HepG2 (cell line): ENCODE measurements around the gene NACC2. TPM values are rescaled to one million over a fixed set of nuclear protein-coding genes. Genes with fewer than 3 reads are reported as not detected.

ENCODE experiments used
- ATF4 ChIP-seq, 2 experiments: fragments of 450-650 bp in 1 of 2; sonication (generic) in 1 of 2; formaldehyde crosslinking; IDR thresholded peaks; 2 replicates each; pipeline versions ENCODE4 v1.5.0 to v1.8.0; 2020 to 2022; ENCODE audit warnings: mild to moderate bottlenecking in 1 of 2, missing genetic modification reagents in 1 of 2
- CREBL2 ChIP-seq: sonication (generic); formaldehyde crosslinking; IDR thresholded peaks from 2 replicates; pipeline ENCODE4 v1.8.1; 2023; ENCODE audit warnings: missing genetic modification reagents, mild to moderate bottlenecking, borderline replicate concordance
- HES4 ChIP-seq: sonication (generic); formaldehyde crosslinking; IDR thresholded peaks from 2 replicates; pipeline ENCODE4 v1.9.0; 2021; ENCODE audit warnings: mild to moderate bottlenecking, missing genetic modification reagents, borderline replicate concordance
- HMG20B ChIP-seq: conservative IDR thresholded peaks from 2 replicates; pipeline ENCODE4 v1.6.1; 2016; ENCODE audit warnings: missing genetic modification reagents, missing compliant biosample characterization
- KAT2B ChIP-seq: fragments of 150-350 bp; IDR thresholded peaks from 2 replicates; pipeline ENCODE4 v1.6.1; 2014; ENCODE audit warnings: low read depth, low read length, borderline replicate concordance
- KLF11 ChIP-seq: IDR thresholded peaks from 2 replicates; pipeline ENCODE4 v1.6.1; 2016; ENCODE audit warnings: missing compliant biosample characterization
- MYNN ChIP-seq: sonication (generic); formaldehyde crosslinking; IDR thresholded peaks from 2 replicates; pipeline ENCODE4 v1.4.0; 2020; ENCODE audit warnings: mild to moderate bottlenecking, low read depth, missing genetic modification reagents
- PBX3 ChIP-seq: sonication (generic); formaldehyde crosslinking; IDR thresholded peaks from 2 replicates; pipeline ENCODE4 v1.8.1; 2023; ENCODE audit warnings: missing genetic modification reagents, inconsistent platforms, borderline replicate concordance
- RNF219 ChIP-seq: sonication (generic); formaldehyde crosslinking; IDR thresholded peaks from 2 replicates; pipeline ENCODE4 v1.5.0; 2020; ENCODE audit warnings: mild to moderate bottlenecking, missing genetic modification reagents
- SOX6 ChIP-seq, 2 experiments: fragments of 450-650 bp in 1 of 2; sonication (generic) in 1 of 2; formaldehyde crosslinking in 1 of 2; IDR thresholded peaks; 2 replicates each; pipeline versions ENCODE4 v1.4.0 to v1.6.1; 2017 to 2020; ENCODE audit warnings: antibody characterized with exemption in 1 of 2, mild to moderate bottlenecking in 1 of 2, missing genetic modification reagents in 1 of 2
- THAP11 ChIP-seq: IDR thresholded peaks from 2 replicates; pipeline ENCODE4 v1.6.1; 2016; ENCODE audit warnings: missing biosample characterization, missing genetic modification reagents
- ZBTB26 ChIP-seq: IDR thresholded peaks from 2 replicates; pipeline ENCODE4 v1.6.1; 2016; ENCODE audit warnings: missing compliant biosample characterization, missing genetic modification reagents, borderline replicate concordance
- ZNF18 ChIP-seq: sonication (generic); formaldehyde crosslinking; IDR thresholded peaks from 2 replicates; pipeline ENCODE4 v1.8.0; 2022; ENCODE audit warnings: mild to moderate bottlenecking, missing genetic modification reagents; ENCODE audit not compliant: insufficient replicate concordance
- ZNF230 ChIP-seq: sonication (generic); formaldehyde crosslinking; IDR thresholded peaks from 2 replicates; pipeline ENCODE4 v1.4.0; 2020; ENCODE audit warnings: mild to moderate bottlenecking, missing genetic modification reagents
- ZNF232 ChIP-seq: sonication (generic); formaldehyde crosslinking; IDR thresholded peaks from 2 replicates; pipeline ENCODE4 v1.4.0; 2020; ENCODE audit warnings: missing genetic modification reagents, borderline replicate concordance
- ZNF275 ChIP-seq: sonication (generic); formaldehyde crosslinking; IDR thresholded peaks from 2 replicates; pipeline ENCODE4 v1.8.0; 2022; ENCODE audit warnings: missing genetic modification reagents, mild to moderate bottlenecking, inconsistent platforms, borderline replicate concordance
- ZNF768 ChIP-seq: sonication (generic); formaldehyde crosslinking; IDR thresholded peaks from 2 replicates; pipeline ENCODE4 v1.4.0; 2020; ENCODE audit warnings: missing genetic modification reagents
- ZSCAN12 ChIP-seq: sonication (generic); formaldehyde crosslinking; IDR thresholded peaks from 2 replicates; pipeline ENCODE4 v1.9.0; 2021; ENCODE audit warnings: mild to moderate bottlenecking, missing genetic modification reagents
- polyA plus RNA-seq, 8 experiments: library from polyadenylated mRNA; depleted of rRNA in 3 of 8; stranded (reverse) in 7 of 8; unstranded in 1 of 8; fragments of >200 nt; fragmentation: Illumina TruSeq in 4 of 8; extraction: Trizol in 4 of 8; gene quantifications; 2 replicates each; pipeline versions ENCODE4 v1.2.1 to v1.2.3, GENCODE V29; 2011 to 2016; ENCODE audit warnings: low read depth in 4 of 8, missing spikeins in 1 of 8, mixed read lengths in 1 of 8; ENCODE audit not compliant: insufficient read depth in 1 of 8
- total RNA-seq, 5 experiments: library from RNA; depleted of rRNA; stranded (reverse); fragments of >200 nt; fragmentation: Illumina TruSeq; extraction: Trizol; gene quantifications; 2 replicates each; pipeline ENCODE4 v1.2.3, GENCODE V29; 2016; ENCODE audit warnings: low read depth in 1 of 5

Gene NACC2
- total and polyA plus RNA-seq, 2 of the 13 experiments (the other 11 are each of a cell fraction or from before 2014, with no cell fraction given), result 5.9 to 12.3 TPM

GRCh38 chr9:135992486-135993408, 102.3 kb downstream of the NACC2 start (continued):
- TF ChIP-seq ZNF18 (CRISPR knock-in tag) (peak; percentile 80), PBX3 (no peak), ZNF275 (CRISPR knock-in tag) (peak; percentile 62; the same call in 1 of the 2 replicates), SOX6 (IDR thresholded peaks at IDR 0.05) (no peak), SOX6 (CRISPR knock-in tag; IDR thresholded peaks at IDR 0.05) (peak; percentile 57), CREBL2 (CRISPR knock-in tag) (no peak), KLF11 (CRISPR knock-in tag) (peak; percentile 27; the same call in 1 of the 2 replicates), ZSCAN12 (CRISPR knock-in tag) (no peak), ZNF232 (CRISPR knock-in tag) (no peak), HMG20B (CRISPR knock-in tag) (peak; percentile 58; the same call in 1 of the 2 replicates), RNF219 (peak; percentile 13; the same call in 1 of the 2 replicates), MYNN (CRISPR knock-in tag) (no peak), ZBTB26 (peak; percentile 45; the same call in 1 of the 2 replicates), KAT2B (no peak), THAP11 (CRISPR knock-in tag) (peak; percentile 68), ZNF230 (CRISPR knock-in tag) (peak; percentile 23; the same call in 1 of the 2 replicates), HES4 (CRISPR knock-in tag) (no peak), ZNF768 (CRISPR knock-in tag) (peak; percentile 100), ATF4 (CRISPR knock-in tag; IDR thresholded peaks at IDR 0.05) (peak in 1 of 2 experiments; percentile 56; a peak in 1 of 4 replicates)
